ENCODE measurements around the gene PLPP6.

- TF ChIP-seq, protein P1, sequence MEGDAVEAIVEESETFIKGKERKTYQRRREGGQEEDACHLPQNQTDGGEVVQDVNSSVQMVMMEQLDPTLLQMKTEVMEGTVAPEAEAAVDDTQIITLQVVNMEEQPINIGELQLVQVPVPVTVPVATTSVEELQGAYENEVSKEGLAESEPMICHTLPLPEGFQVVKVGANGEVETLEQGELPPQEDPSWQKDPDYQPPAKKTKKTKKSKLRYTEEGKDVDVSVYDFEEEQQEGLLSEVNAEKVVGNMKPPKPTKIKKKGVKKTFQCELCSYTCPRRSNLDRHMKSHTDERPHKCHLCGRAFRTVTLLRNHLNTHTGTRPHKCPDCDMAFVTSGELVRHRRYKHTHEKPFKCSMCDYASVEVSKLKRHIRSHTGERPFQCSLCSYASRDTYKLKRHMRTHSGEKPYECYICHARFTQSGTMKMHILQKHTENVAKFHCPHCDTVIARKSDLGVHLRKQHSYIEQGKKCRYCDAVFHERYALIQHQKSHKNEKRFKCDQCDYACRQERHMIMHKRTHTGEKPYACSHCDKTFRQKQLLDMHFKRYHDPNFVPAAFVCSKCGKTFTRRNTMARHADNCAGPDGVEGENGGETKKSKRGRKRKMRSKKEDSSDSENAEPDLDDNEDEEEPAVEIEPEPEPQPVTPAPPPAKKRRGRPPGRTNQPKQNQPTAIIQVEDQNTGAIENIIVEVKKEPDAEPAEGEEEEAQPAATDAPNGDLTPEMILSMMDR (IDR thresholded peaks at IDR 0.05), result no peak
- TF ChIP-seq REST (IDR thresholded peaks at IDR 0.05; ENCODE audit: insufficient read depth in 1 of 2, low read depth in 2 of 2, low read length in 1 of 2) (no peak), POLR2AphosphoS5 (IDR thresholded peaks at IDR 0.05; ENCODE audit: low read depth, low read length) (no peak), SIN3A (IDR thresholded peaks at IDR 0.05; ENCODE audit: borderline replicate concordance, insufficient read depth, low read depth, low read length) (no peak), TCF7L2 (IDR thresholded peaks at IDR 0.05; ENCODE audit: low read depth, low read length) (no peak)
Observed at GRCh38 chr9:4686584-4686983, 24.5 kb downstream of the PLPP6 start.
